NCI-H146 treated with DMSO at 0.1 percent for 48 hours (cell line): Measurements from ENCODE around the gene THBS2.

ENCODE experiments used
- DNase-seq: peaks from one replicate; lab custom pipeline; 2025; ENCODE audit not compliant: unreplicated experiment; lab: John Stamatoyannopoulos, UW

The THBS2 gene

DNA sequence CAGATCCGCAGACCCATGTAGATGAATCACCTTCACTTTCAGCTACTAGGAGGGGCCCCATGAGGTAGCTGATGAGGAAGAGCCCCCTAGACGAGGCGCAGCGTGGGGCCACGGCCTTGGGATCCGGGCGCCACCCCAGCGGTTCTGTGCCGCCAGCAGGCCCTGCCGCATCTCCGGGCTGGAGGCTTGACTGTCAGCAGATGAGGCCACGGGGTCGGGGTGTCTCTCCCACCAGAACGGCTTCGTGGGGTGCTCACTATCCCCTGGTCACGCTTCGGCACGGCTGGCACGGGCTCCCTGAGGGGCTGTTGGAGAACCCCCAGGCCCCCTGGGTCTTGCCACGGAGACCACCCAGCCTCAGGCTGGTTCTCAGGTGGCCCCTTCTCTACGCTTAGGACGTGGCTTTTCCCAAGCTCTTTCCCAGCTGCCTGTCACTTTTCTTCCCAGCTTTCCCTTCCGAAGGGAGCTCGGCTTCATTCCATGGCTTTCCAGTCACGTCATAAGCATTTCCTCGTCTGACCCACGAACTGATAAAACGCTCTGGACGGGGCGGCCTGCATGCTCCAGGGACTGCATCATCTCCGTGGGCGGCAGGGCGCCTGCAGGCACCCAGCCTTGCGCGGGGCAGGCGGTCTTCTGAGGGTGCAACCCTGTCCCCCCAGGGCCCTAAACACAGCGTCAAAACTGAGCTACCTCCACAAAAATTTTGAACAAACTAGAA is 85.9 kb downstream of the THBS2 start:
- no peak for DNase-seq

DNA sequence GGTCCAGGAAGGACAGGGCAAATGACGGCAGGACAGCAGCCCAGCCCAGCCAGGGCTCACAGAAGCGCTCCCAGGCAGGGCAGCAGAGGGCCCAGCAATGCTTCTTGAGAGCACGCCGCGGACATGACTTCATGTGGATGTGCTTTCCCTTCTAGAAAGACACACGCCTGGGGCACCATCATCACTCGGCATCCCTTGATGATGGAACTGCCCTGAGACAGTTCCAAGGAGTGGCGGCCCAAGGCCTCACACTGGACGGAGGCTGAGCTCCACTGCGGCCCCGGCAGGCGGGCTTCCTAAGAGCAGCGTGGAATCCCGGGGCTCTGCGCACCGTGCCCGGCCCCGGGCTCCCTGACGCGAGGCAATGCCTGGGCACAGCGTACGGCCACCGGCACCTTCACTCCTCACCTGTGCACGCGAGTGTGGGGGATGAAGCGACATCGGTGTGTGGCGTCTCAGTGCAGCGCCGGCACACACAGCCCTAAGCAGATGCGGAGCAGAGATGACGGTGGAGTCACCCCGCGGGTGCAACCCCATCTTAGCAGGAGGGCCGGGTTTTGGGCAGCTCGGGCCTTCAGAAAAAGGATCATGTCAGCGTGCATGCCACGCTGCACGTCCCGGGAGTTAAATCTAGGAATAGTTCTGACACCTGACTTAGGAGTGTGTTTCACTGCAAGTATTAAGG is 86.6 kb downstream of the THBS2 start:
- no peak for DNase-seq
